ENCODE data around the gene BID. TPM values are rescaled to one million over a fixed set of nuclear protein-coding genes. Genes with fewer than 3 reads are reported as not detected.

BID gene
- total RNA-seq, 2 experiments from 2014 or later: 59.9 to 60.3 TPM

DNA sequence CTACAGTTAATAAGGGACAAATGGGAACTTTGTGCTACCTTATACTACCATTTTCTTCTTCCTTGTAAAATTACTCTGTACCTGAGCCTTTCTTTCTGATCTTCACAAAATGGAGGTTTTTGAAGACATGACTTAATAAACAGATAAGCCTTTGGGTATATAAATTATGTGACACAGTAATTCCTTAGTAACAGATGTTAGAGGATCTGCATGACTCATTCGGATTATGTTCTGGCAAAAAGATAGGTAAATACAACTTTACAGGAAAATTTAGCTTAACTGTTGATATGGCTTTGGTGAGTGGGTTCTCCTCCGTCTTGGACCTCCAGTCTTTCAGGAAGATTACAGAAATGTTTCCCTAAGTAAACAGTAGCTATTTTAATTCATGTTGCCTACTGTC, 61.8 kb downstream of the BID start:
- no peak for DNase-seq (ENCODE audit: low spot score)
- H3K4me2 ChIP-seq (ENCODE audit: low read length): no peak overlapping the region
- no peaks in the 10 kb centered on the region for H4K20me1 ChIP-seq (ENCODE audit: insufficient read depth, low read length)
- ChIA-PET CTCF (ENCODE audit: unreplicated experiment) (no interaction called here), POLR2A (no interaction called here)
- H3K36me3 ChIP-seq (ENCODE audit: insufficient read depth, low read length): peaks cover 12% of the 10 kb centered on the region
- intact Hi-C loops (cut with micrococcal nuclease; ENCODE audit: unreplicated experiment): no loop called here
- no peak for TF ChIP-seq EZH2phosphoT487 (IDR thresholded peaks at IDR 0.05; ENCODE audit: borderline replicate concordance, low read depth, low read length)
- TF ChIP-seq, protein P1, sequence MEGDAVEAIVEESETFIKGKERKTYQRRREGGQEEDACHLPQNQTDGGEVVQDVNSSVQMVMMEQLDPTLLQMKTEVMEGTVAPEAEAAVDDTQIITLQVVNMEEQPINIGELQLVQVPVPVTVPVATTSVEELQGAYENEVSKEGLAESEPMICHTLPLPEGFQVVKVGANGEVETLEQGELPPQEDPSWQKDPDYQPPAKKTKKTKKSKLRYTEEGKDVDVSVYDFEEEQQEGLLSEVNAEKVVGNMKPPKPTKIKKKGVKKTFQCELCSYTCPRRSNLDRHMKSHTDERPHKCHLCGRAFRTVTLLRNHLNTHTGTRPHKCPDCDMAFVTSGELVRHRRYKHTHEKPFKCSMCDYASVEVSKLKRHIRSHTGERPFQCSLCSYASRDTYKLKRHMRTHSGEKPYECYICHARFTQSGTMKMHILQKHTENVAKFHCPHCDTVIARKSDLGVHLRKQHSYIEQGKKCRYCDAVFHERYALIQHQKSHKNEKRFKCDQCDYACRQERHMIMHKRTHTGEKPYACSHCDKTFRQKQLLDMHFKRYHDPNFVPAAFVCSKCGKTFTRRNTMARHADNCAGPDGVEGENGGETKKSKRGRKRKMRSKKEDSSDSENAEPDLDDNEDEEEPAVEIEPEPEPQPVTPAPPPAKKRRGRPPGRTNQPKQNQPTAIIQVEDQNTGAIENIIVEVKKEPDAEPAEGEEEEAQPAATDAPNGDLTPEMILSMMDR (conservative IDR thresholded peaks at IDR 0.05; ENCODE audit: low read length): no peak
- no peak overlapping the region for H2AFZ ChIP-seq (ENCODE audit: low read length)
- no peak overlapping the region for H3K4me3 ChIP-seq (ENCODE audit: low read depth, low read length, poor library complexity, severe bottlenecking)
- H3K79me2 ChIP-seq (ENCODE audit: insufficient read depth, low read depth, low read length): no peaks in the 10 kb centered on the region
- no peaks in the 10 kb centered on the region for H3K9me3 ChIP-seq (ENCODE audit: low read length)
- no peaks in the 10 kb centered on the region for H3K9me2 ChIP-seq (ENCODE audit: insufficient read depth, low read length)
- BruUV-seq (replicated peaks): no TSS peak
- no peaks in the 10 kb centered on the region for H3K4me1 ChIP-seq (ENCODE audit: insufficient read depth, low read length, poor library complexity, severe bottlenecking)
- no peak overlapping the region for H3K27ac ChIP-seq (ENCODE audit: low read depth, low read length, poor library complexity, severe bottlenecking)

DNA sequence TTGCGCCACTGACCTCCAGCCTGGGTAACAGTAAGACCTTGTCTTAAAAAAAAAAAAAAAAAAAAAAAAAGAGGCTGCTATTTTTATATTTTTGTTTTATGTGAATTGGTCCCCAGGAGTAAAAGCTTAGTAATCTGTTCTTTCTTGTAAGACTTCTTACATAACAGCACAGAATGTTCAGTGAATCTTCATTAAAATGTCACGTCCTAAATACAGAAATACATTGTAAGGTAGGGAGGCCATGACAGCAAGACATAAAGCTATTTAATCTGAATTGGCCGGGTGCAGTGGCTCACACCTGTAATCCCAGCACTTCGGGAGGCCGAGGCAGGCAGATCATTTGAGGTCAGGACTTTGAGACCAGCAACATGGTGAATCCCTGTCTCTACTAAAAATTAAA, 64.2 kb downstream of the BID start:
- Histone ChIP-seq H3K9me2 (ENCODE audit: insufficient read depth, low read length) (no peaks in the 10 kb centered on the region), H3K79me2 (ENCODE audit: insufficient read depth, low read depth, low read length) (no peaks in the 10 kb centered on the region), H3K9me3 (ENCODE audit: low read length) (no peaks in the 10 kb centered on the region), H2AFZ (ENCODE audit: low read length) (no peak overlapping the region), H3K36me3 (ENCODE audit: insufficient read depth, low read length) (peaks cover 23% of the 10 kb centered on the region), H3K4me2 (ENCODE audit: low read length) (no peak overlapping the region), H4K20me1 (ENCODE audit: insufficient read depth, low read length) (no peaks in the 10 kb centered on the region), H3K27ac (ENCODE audit: low read depth, low read length, poor library complexity, severe bottlenecking) (no peak overlapping the region), H3K4me1 (ENCODE audit: insufficient read depth, low read length, poor library complexity, severe bottlenecking) (peaks cover 17% of the 10 kb centered on the region), H3K4me3 (ENCODE audit: low read depth, low read length, poor library complexity, severe bottlenecking) (no peak overlapping the region)
- CTCF ChIA-PET (ENCODE audit: unreplicated experiment): no interaction called here
- TF ChIP-seq EZH2phosphoT487 (IDR thresholded peaks at IDR 0.05; ENCODE audit: borderline replicate concordance, low read depth, low read length): no peak
- TF ChIP-seq, protein P1 (conservative IDR thresholded peaks at IDR 0.05; ENCODE audit: low read length): no peak
- intact Hi-C loops (cut with micrococcal nuclease; ENCODE audit: unreplicated experiment): loop anchor here (2.0 kb wide), 1 partner anchor 19 kb away; no protein-coding TSS in a partner anchor
- POLR2A ChIA-PET: interaction anchor here (0.6 to 0.9 kb wide), 2 partner anchors 21 to 151 kb away, joined by 4 read pairs; no protein-coding TSS in a partner anchor
- BruUV-seq (replicated peaks): no TSS peak
- DNase-seq (ENCODE audit: low spot score): no peak

DNA sequence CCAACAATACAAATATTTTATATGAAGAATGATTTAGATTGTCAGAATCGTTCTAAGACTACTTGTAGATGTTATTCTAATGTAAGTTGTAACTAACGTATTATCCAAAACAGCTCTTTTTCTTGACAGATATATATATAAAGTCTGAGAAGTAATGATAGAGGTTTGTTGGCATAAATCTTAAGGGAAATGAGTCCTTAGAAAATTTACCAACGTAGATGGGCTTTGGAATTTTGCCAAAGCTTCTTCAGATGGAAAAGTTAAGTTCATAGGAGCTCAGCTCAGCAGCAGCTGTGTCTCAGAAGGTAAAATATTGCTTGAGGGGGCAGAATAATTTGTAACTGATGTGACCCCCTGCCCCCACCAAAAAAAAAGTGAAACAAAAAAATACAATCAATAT, 66.7 kb downstream of the BID start:
- intact Hi-C loops (cut with micrococcal nuclease; ENCODE audit: unreplicated experiment): no loop called here
- no TSS peak for BruUV-seq (replicated peaks)
- no peaks in the 10 kb centered on the region for H4K20me1 ChIP-seq (ENCODE audit: insufficient read depth, low read length)
- no peak for DNase-seq (ENCODE audit: low spot score)
- no peak overlapping the region for H3K4me2 ChIP-seq (ENCODE audit: low read length)
- peaks cover 47% of the 10 kb centered on the region for H3K36me3 ChIP-seq (ENCODE audit: insufficient read depth, low read length)
- H3K4me1 ChIP-seq (ENCODE audit: insufficient read depth, low read length, poor library complexity, severe bottlenecking): peaks cover 17% of the 10 kb centered on the region
- no peaks in the 10 kb centered on the region for H3K79me2 ChIP-seq (ENCODE audit: insufficient read depth, low read depth, low read length)
- POLR2A ChIA-PET: interaction anchor here (0.5 to 0.6 kb wide), 3 partner anchors 14 to 315 kb away, joined by 3 to 5 read pairs (median 3); no protein-coding TSS in a partner anchor
- no peak overlapping the region for H3K27ac ChIP-seq (ENCODE audit: low read depth, low read length, poor library complexity, severe bottlenecking)
- CTCF ChIA-PET (ENCODE audit: unreplicated experiment): no interaction called here
- H3K4me3 ChIP-seq (ENCODE audit: low read depth, low read length, poor library complexity, severe bottlenecking): no peak overlapping the region
- no peak overlapping the region for H2AFZ ChIP-seq (ENCODE audit: low read length)
- TF ChIP-seq, protein P1 (conservative IDR thresholded peaks at IDR 0.05; ENCODE audit: low read length): no peak
- no peak for TF ChIP-seq EZH2phosphoT487 (IDR thresholded peaks at IDR 0.05; ENCODE audit: borderline replicate concordance, low read depth, low read length)
- no peaks in the 10 kb centered on the region for H3K9me3 ChIP-seq (ENCODE audit: low read length)
- no peaks in the 10 kb centered on the region for H3K9me2 ChIP-seq (ENCODE audit: insufficient read depth, low read length)

All from OCI-LY7 (cell line).